Caco-2 (cell line): ENCODE measurements around the gene BZW2. TPM values are rescaled to one million over a fixed set of nuclear protein-coding genes. Genes with fewer than 3 reads are reported as not detected.

Source experiments
- BruUV-seq: library from RNA; stranded (reverse); fragments of 400-500 nt; replicated peaks from 2 replicates; lab custom pipeline; 2021; lab: Mats Ljungman, UMichigan
- CTCF ChIA-PET: fragments of 300-600 bp; sonication (Branson Sonifier 250); formaldehyde crosslinking; loops from one replicate; lab custom pipeline; 2022; ENCODE audit warnings: antibody characterized with exemption; lab: Charles Lee
- POLR2A ChIA-PET: fragments of 300-600 bp; sonication (Branson Sonifier 250); formaldehyde crosslinking; loops from one replicate; lab custom pipeline; 2022; ENCODE audit warnings: antibody characterized with exemption; lab: Charles Lee
- DNase-seq, 2 experiments: peaks; one replicate each; pipeline versions ENCODE4 v3.0.0 to v3.0.0-alpha.2; 2020 to 2022
- H3K27me3 ChIP-seq: replicated peaks from 2 replicates; pipeline ENCODE4 v1.6.0; 2011; ENCODE audit warnings: low read length; ENCODE audit not compliant: control insufficient read depth, insufficient read depth
- H3K36me3 ChIP-seq: 2 replicates; pipeline ENCODE4 v1.5.1; 2011; ENCODE audit warnings: low read length; ENCODE audit not compliant: control insufficient read depth, insufficient read depth
- H3K4me1 ChIP-seq: fragments of 250-450 bp; sonication (Bioruptor Pico); 2 replicates; pipeline ENCODE4 v1.5.1; 2020; ENCODE audit warnings: mild to moderate bottlenecking
- H3K4me3 ChIP-seq: 2 replicates; pipeline ENCODE4 v1.5.1; 2011; ENCODE audit warnings: low read depth, mild to moderate bottlenecking, control low read depth, low read length
- H3K9me3 ChIP-seq: fragments of 250-450 bp; sonication (Bioruptor Pico); 2 replicates; pipeline ENCODE4 v1.5.1; 2020; ENCODE audit warnings: mild to moderate bottlenecking, moderate library complexity
- H3K27ac Mint-ChIP-seq: one replicate; pipeline ENCODE4 v1.8.0; 2022; ENCODE audit warnings: mixed read lengths; ENCODE audit not compliant: unreplicated experiment
- H3K27me3 Mint-ChIP-seq: one replicate; pipeline ENCODE4 v1.8.0; 2022; ENCODE audit warnings: mixed read lengths; ENCODE audit not compliant: insufficient read depth, unreplicated experiment
- H3K36me3 Mint-ChIP-seq: one replicate; pipeline ENCODE4 v1.8.0; 2022; ENCODE audit warnings: mild to moderate bottlenecking, mixed read lengths; ENCODE audit not compliant: insufficient read depth, unreplicated experiment
- H3K4me1 Mint-ChIP-seq: one replicate; pipeline ENCODE4 v1.8.0; 2022; ENCODE audit warnings: low read depth, mixed read lengths; ENCODE audit not compliant: unreplicated experiment
- H3K4me3 Mint-ChIP-seq: one replicate; pipeline ENCODE4 v1.8.0; 2022; ENCODE audit warnings: mild to moderate bottlenecking, moderate library complexity, mixed read lengths; ENCODE audit not compliant: unreplicated experiment
- H3K9me3 Mint-ChIP-seq: one replicate; pipeline ENCODE4 v1.8.0; 2022; ENCODE audit warnings: mixed read lengths; ENCODE audit not compliant: unreplicated experiment
- CTCF ChIP-seq, 2 experiments: fragments of 200-600 bp in 1 of 2; IDR thresholded peaks; 1 replicate in 1 of 2; 2 replicates in 1 of 2; pipeline versions ENCODE4 v1.5.1 to v1.8.0; 2011 to 2022; ENCODE audit warnings: antibody characterized with exemption in 1 of 2, control low read depth in 1 of 2, inconsistent platforms in 1 of 2, low read depth in 1 of 2, low read length in 1 of 2, mild to moderate bottlenecking in 1 of 2, moderate library complexity in 1 of 2; ENCODE audit not compliant: insufficient read depth in 1 of 2, severe bottlenecking in 1 of 2, unreplicated experiment in 1 of 2
- intact Hi-C: fragments of 100-400 bp; cut with micrococcal nuclease; formaldehyde crosslinking; loops from one replicate; pipeline ENCODE4 v1.10.0; 2022; ENCODE audit not compliant: unreplicated experiment
- total RNA-seq: library from RNA; stranded (reverse); gene quantifications from 2 replicates; pipeline ENCODE4 v1.2.3, GENCODE V29; 2022

The BZW2 gene
- total RNA-seq, 1 experiment from 2014 or later, result 148 TPM

GRCh38 chr7:16708511-16708910 lies 62.5 kb downstream of the BZW2 start:
- ChIA-PET POLR2A (no interaction called here), CTCF (no interaction called here)
- Histone ChIP-seq H3K36me3 (peaks cover 1% of the 10 kb centered on the region), H3K9me3 (no peaks in the 10 kb centered on the region), H3K27me3 (no peaks in the 10 kb centered on the region), H3K4me1 (no peaks in the 10 kb centered on the region), H3K4me3 (no peak overlapping the region)
- no peak for DNase-seq
- no peaks in the 10 kb centered on the region for H3K27me3 Mint-ChIP-seq
- no TSS peak for BruUV-seq
- no peak for TF ChIP-seq CTCF (IDR thresholded peaks at IDR 0.05; ENCODE audit: insufficient read depth in 1 of 2, low read depth in 1 of 2, low read length in 1 of 2, severe bottlenecking in 1 of 2, unreplicated experiment in 1 of 2)
- H3K36me3 Mint-ChIP-seq, result peaks cover 55% of the 10 kb centered on the region
- intact Hi-C loops, result no loop called here
- no peaks in the 10 kb centered on the region for H3K9me3 Mint-ChIP-seq
- H3K27ac Mint-ChIP-seq, result no peak overlapping the region
- H3K4me3 Mint-ChIP-seq, result no peak overlapping the region
- peaks cover 6% of the 10 kb centered on the region for H3K4me1 Mint-ChIP-seq

- no peaks in the 10 kb centered on the region for H3K27me3 Mint-ChIP-seq
- Histone ChIP-seq H3K4me1 (no peaks in the 10 kb centered on the region), H3K4me3 (no peak overlapping the region), H3K9me3 (no peaks in the 10 kb centered on the region), H3K27me3 (no peaks in the 10 kb centered on the region), H3K36me3 (peaks cover 1% of the 10 kb centered on the region)
- intact Hi-C loops, result no loop called here
- ChIA-PET POLR2A (no interaction called here), CTCF (no interaction called here)
- H3K9me3 Mint-ChIP-seq, result no peaks in the 10 kb centered on the region
- DNase-seq, result no peak
- no peak overlapping the region for H3K4me3 Mint-ChIP-seq
- peaks cover 51% of the 10 kb centered on the region for H3K36me3 Mint-ChIP-seq
- no peak overlapping the region for H3K27ac Mint-ChIP-seq
- BruUV-seq, result no TSS peak
- H3K4me1 Mint-ChIP-seq, result peaks cover 6% of the 10 kb centered on the region
- no peak for TF ChIP-seq CTCF (IDR thresholded peaks at IDR 0.05; ENCODE audit: insufficient read depth in 1 of 2, low read depth in 1 of 2, low read length in 1 of 2, severe bottlenecking in 1 of 2, unreplicated experiment in 1 of 2)
Observed at GRCh38 chr7:16708980-16709379, 63.0 kb downstream of the BZW2 start.

DNA sequence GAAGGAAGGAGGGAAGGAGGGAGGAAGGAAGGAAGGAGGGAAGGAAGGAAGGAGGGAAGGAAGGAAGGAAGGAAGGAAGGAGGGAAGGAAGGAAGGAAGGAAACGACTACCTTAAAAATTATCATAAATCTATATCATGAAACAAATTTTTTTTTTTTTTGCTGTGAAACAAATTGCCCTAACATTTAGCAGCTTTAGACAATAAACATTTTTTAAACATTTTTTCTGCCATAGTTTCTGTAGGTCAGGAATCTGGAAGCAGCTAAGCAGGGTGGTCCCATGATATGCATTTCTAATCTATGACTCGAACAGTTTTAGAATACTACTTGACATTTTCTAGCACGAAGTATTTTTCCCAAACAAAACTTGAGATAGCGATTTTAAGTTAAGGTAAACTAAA lies 64.7 kb downstream of the BZW2 start:
- no peak overlapping the region for H3K4me3 ChIP-seq
- H3K27me3 Mint-ChIP-seq, result no peaks in the 10 kb centered on the region
- no peaks in the 10 kb centered on the region; the same call in 1 of the 2 replicates for H3K4me1 ChIP-seq
- intact Hi-C loops, result no loop called here
- H3K27me3 ChIP-seq, result no peaks in the 10 kb centered on the region
- BruUV-seq, result no TSS peak
- ChIA-PET POLR2A (no interaction called here), CTCF (no interaction called here)
- no peaks in the 10 kb centered on the region for H3K9me3 Mint-ChIP-seq
- TF ChIP-seq CTCF (IDR thresholded peaks at IDR 0.05; ENCODE audit: insufficient read depth in 1 of 2, low read depth in 1 of 2, low read length in 1 of 2, severe bottlenecking in 1 of 2, unreplicated experiment in 1 of 2), result no peak
- H3K27ac Mint-ChIP-seq, result no peak overlapping the region
- H3K4me3 Mint-ChIP-seq, result no peak overlapping the region
- peaks cover 34% of the 10 kb centered on the region for H3K36me3 Mint-ChIP-seq
- H3K4me1 Mint-ChIP-seq, result peaks cover 6% of the 10 kb centered on the region
- H3K36me3 ChIP-seq, result no peaks in the 10 kb centered on the region; the same call in 1 of the 2 replicates
- H3K9me3 ChIP-seq, result no peaks in the 10 kb centered on the region
- no peak for DNase-seq
